LNCaP clone FGC (cell line): ENCODE data around the gene ATP23.

Experiments used
- DNase-seq: peaks from one replicate; pipeline ENCODE4 v3.0.0-alpha.2; 2011; ENCODE audit warnings: low read depth
- H3K4me3 ChIP-seq: 2 replicates; pipeline ENCODE4 v1.5.1; 2011; ENCODE audit warnings: mild to moderate bottlenecking, low read depth, low read length, control low read depth
- CTCF ChIP-seq: IDR thresholded peaks from 2 replicates; pipeline ENCODE4 v1.5.1; 2012; ENCODE audit warnings: mild to moderate bottlenecking; ENCODE audit not compliant: control insufficient read depth, insufficient read depth; ENCODE audit errors: extremely low read depth

Gene ATP23

DNA sequence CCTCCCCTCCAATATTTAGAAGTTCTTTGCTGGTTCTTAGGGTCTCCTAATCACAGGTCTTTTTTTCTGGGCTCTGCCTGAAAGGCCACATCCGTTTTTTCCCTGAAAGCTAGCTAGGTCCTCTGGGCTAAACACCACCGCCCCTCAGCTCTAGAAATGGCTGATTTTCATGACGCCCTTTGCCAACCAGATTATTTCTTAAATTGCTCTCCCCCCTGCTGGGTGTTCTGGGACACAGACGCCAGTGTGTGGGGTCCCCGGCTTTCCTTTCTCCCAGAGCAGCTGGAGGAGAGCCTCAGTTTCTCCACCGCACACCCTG lies 45.3 kb upstream of the ATP23 start:
- peak overlapping the region; percentile 42 for H3K4me3 ChIP-seq
- no peak for TF ChIP-seq CTCF
- DNase-seq: no peak

DNA sequence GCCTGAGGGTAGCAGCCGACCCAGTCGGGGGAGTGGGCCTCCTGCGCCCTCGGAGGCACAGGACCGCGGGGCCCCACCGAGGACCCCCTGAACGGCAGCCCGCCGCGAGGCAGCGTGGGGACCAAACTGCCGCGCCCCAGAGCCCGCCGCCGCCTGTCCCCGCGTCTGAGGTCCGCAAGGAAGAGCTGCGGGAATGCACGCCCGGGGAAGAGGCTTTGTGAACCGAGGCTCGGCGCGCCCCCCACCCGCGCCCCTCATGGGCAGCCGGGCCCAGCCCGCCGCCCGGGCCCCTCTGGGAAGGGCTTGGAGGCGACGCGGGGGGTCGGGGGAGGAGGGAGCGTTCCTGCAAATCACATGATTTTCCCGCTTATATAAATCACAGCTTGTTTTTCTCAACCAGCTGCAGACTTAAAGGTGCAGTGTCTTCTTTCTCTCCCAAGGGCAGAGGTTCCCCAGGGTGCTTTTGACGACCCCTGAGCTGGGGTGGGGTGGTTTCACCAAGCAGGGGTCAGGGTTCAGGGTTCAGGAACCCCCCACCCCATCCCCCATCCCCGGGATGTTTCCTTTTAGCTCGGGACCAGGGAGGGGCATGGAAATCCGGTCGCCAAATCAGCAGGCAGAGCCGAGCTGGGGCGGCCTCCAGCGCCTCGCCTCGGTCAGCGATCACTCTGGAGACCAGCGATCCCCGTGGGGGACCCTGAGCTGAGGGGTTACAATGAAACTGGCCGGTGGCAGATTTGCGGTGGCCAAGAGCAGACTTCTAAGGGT lies 44.7 kb upstream of the ATP23 start:
- no peak for DNase-seq
- peak overlapping the region; percentile 42 for H3K4me3 ChIP-seq
- no peak for TF ChIP-seq CTCF

DNA sequence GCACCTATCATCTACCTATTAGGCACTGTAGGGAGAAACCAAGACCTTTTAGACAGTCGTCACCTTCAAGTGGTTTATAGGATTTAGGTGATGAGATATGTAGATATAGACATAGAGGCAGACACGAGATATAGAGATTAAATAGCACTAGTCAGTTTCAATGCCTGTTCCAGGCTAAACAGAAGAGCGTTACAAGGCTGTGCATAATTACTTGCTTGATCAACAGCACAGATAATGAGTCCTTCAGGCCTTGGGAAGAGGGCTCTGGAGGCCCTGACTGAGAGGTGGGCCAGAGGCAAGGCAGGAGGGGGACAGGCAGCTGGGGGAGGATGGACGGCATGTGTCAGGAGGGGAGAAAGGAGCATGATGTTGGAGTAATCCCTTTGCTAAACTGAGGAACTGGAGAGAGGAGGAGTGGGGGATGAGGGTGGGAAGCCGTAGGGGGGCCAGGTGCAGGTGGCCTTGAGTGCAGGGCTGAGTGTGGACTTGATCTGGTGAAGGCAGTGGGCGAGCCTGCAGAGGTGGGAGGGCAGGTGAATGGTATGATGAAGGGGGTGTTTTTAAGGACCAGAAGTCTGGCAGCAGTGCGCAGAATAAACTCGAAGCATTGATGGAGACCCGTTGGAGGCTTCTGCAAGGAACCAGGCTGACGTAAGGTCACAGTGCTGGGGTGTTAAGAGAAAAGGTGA lies 43.9 kb upstream of the ATP23 start:
- DNase-seq: no peak
- H3K4me3 ChIP-seq: no peak overlapping the region
- no peak for TF ChIP-seq CTCF

DNA sequence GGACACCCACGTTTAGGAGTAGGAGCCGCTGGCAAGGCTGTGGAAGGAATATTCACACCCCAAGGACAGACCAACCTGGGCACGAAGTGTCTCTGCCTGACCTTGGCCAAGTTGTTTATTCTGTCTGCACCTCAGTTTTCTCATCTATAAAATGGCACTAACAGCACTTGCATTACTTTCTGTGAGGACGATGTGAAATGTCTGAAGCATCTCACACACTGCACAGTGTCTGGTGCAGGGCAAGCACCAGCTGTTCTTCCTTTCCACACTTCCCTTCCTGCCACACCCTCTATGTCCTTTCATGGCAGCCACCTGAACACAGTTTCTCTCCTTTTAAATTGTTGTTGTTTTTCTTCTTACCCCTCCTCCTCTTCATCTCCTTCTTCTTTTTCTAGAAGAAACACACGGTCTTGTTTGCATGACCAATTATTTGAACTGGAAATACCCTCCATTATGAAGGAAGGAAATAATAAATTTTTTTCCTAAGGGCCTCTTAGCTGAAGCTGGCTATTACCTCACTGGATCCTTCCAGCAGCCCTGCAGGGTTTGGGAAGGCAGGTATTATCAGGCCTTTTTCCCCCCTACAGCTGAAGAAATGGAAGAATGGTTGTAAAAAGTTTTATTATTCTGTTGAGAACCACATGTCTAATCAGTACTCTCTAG lies 42.9 kb upstream of the ATP23 start:
- no peak overlapping the region for H3K4me3 ChIP-seq
- TF ChIP-seq CTCF: no peak
- no peak for DNase-seq

- TF ChIP-seq CTCF: no peak
- no peak overlapping the region for H3K4me3 ChIP-seq
- DNase-seq: no peak
Measured at GRCh38 chr12:57899010-57899662, 42.2 kb upstream of the ATP23 start.

GRCh38 chr12:57902478-57902969 lies 38.8 kb upstream of the ATP23 start:
- no peak for TF ChIP-seq CTCF
- H3K4me3 ChIP-seq: no peak overlapping the region
- DNase-seq: no peak
